NOMO-1 treated with DMSO at 0.1 percent for 48 hours (cell line): Measurements from ENCODE around the gene RNF31.

Experiments used
- DNase-seq: peaks from one replicate; lab custom pipeline; 2025; ENCODE audit not compliant: unreplicated experiment; lab: John Stamatoyannopoulos, UW

RNF31 gene

DNA sequence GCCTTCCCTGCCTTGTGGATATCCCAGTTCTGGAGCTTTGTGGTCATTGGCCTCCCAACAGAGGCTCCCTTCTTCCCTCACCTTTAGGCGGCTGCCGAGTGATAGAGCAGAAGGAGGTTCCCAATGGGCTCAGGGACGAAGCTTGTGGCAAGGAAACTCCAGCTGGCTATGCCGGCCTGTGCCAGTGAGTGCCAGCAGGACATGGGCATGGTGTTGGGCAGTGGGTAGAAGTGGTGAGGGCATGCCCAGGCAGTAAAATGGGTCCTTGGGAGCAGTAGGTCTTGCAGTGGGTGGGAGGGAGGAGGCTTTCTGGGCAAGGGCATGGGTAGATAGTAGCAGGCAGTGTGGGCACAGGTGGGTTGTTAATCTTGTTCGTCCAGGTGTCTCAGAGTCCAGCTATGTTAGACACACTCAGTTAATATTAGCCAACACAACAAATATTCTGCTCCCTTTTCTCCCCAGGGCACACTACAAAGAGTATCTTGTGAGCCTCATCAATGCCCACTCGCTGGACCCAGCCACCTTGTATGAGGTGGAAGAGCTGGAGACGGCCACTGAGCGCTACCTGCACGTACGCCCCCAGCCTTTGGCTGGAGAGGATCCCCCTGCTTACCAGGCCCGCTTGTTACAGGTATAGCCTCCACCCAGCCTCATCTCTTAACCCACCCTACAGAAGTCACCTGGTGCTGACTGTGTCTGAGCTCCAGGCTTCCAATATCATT, 12.6 kb downstream of the RNF31 start:
- no peak for DNase-seq

DNA sequence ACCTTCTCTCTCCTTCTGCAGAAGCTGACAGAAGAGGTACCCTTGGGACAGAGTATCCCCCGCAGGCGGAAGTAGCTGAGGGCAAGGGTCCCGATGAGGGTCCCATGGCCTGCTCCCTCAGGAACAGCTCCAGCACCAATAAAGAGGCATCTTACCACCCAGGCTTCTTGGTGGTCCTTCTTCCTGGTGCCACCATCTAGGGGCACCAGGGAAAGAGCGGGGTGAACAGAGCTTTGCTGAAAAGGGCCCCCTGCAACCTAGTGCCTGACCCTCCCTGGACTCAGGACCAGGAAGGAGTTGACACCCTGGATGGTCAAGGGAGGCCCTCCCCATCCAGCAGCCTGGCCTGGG, 13.2 kb downstream of the RNF31 start:
- DNase-seq: no peak

DNA sequence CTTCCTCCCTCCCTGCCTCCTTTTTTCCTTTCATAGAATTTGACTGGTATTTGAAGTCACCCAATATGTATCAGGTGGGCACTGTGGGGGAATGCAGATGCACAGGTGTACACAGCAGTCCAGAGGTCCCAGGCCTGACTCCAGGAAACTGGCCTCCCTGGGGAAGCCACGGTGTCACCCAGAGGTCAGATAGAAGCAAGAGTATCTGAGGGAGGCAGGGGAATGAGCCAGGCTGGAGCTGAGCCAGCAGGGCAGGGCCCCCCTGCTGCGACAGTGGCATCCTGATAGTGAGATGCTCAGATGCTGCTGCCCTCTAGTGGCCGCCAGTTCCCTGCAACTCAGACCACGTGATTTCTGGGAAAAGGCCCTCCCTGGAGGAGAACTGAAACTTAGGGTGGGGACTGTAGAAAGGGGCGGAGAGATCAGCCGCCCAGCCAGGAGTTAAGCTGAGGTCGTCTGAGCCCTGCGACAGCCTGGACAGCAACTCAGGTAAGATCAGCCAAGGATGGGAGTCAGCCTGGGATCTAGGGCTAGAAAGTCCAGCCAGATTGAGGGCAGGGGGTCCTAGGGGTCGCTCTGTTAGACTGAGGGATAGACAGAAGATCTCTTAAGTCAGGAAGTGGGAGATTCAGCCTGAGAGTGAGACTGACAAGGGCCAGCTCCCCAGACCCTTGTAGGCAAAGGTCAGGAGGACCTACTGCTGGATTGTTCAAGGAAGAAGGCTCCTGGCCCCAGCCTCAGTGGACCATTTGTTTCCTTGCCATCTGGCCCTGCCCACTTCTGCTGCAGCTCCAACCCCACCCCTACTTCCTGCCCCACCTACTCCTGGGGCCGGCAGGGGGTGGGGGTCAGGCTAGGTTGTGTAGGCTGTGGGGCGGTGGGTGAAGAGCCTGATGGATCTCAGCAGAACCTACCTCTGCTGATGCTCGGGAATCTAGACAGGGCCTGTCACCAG, 13.8 kb downstream of the RNF31 start, which contains the start of gene IRF9:
TSS of gene IRF9 (plus strand) at position 416 of the 955 bp plus-strand sequence. CDS start 880 bp downstream, outside the sequence.
- peak; percentile 98 for DNase-seq

DNA sequence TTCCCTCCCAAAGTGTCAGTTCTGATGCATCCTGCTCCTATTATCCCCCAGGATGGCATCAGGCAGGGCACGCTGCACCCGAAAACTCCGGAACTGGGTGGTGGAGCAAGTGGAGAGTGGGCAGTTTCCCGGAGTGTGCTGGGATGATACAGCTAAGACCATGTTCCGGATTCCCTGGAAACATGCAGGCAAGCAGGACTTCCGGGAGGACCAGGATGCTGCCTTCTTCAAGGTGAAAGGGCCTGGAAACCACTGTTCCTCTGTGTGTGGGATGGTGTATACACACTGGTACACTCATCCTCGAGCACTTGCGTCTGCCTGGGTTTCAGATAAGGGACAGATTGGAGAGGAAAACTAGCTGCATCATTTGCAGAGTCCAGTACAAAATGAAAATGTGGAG, 14.8 kb downstream of the RNF31 start:
- DNase-seq: no peak

DNA sequence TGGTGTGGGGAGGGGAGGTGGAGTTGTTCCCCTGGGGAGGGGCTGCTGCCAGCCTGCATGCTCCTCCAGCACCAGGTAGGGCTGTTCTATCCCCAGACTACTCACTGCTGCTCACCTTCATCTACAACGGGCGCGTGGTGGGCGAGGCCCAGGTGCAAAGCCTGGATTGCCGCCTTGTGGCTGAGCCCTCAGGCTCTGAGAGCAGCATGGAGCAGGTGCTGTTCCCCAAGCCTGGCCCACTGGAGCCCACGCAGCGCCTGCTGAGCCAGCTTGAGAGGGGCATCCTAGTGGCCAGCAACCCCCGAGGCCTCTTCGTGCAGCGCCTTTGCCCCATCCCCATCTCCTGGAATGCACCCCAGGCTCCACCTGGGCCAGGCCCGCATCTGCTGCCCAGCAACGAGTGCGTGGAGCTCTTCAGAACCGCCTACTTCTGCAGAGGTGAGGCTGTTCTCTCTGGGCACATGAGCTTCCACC, 17.3 kb downstream of the RNF31 start:
- DNase-seq: no peak

DNA sequence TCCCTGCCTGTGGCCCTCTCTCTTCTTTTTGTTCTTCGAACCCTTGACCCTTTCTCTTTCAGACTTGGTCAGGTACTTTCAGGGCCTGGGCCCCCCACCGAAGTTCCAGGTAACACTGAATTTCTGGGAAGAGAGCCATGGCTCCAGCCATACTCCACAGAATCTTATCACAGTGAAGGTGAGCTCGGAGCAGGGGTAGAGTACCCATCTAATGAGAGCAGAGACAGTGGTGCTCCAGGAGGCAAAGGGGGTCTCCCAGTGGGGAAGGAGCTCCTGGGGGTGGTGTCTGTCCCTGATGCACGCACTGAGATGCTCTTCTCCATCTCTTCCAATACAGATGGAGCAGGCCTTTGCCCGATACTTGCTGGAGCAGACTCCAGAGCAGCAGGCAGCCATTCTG, 18.5 kb downstream of the RNF31 start:
- DNase-seq: no peak

DNA sequence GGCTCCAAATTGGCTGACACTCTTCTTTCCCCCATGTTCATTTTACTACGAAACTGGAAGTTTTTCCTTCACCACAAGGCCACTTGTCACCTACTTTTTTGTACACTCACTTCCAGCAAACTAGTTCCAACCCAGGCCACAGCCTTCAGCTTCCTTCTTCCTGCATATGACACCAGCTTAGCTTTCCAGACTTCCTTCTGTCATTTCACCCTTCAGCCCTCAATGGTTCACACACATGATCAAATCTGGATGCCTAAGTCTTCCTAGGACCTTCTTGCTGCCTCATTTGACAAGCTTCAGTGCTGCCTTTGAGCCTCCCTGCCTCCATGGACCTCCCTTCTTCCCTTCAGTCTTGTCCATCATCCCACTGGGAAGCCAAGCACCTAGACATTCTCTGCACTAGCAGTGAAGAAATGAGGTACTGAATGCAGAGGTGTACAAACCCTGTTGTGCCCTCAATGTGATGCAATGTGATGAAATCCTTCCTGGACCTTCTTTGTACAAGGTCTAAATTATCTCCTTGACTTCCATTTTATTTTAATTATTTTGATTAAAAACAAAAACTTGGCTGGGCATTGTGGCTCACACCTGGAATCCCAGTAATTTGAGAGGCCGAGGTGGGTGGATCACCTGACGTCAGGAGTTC, 20.3 kb downstream of the RNF31 start:
- no peak for DNase-seq

DNA sequence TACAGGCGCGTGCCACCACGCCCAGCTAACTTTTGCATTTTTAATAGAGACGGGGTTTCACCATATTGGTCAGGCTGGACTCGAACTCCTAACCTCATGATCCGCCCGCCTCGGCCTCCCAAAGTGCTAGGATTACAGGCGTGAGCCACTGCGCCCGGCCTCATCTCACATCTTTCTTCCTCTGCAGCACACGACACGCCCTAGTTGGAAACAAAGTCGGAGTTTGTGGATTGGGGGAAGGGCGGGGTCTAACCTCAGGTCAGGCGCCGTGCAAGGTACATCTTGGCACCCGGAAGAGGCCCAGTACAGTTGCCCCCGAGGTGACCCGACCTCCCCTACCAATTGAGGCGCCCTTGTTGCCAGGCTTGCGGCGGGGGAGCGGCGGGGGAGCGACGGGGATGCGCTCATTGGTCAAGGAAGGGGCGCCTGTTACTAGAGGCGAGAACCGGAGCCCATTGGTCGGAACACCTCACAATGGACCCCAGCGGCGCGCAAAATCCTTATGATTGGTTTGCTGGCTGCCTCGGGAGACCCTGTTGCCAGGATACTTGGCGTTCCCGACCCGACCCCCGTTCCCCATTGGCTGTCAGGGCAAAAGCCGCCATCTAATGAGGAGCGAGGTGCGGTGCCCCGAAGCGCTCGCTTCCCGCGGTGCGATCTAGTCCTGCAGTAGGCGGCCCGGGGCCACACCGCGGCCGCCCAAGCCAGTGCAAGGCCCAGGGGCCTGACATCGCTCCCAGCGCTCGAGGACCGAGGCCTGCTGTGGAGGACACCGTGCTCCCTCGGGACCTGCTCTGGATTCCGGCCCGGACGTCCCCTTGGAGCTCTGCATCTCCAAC, 24.3 kb downstream of the RNF31 start, which contains the start of gene REC8:
TSS of gene REC8 (plus strand) at position 659 of the 839 bp plus-strand sequence. CDS start 473 bp downstream, outside the sequence.
- no peak for DNase-seq

DNA sequence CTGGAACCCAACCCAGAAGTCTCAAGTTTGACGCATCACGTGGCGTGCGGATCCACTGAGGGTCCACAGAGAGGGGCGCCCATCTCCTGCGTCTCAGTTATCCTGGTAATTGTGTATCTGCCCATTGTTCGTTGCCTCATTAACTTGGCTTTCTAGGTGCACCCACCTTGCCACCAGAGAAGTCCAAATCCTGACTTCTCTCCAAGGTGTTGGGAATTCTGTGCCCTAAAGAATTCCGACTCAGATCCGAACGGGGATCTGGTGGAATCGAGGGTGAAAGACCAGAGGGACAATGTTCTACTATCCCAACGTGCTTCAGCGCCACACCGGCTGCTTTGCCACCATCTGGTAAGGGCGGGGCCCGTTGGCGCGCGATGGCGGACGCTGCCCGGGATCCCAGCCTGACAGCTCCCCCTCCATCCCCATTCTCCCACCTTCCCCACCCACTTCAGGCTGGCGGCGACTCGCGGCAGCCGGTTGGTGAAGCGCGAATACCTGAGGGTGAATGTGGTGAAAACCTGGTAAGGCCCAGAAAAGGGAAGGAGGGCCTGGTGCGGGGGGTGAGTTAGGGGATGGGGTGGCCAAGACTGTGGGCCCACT, 25.1 kb downstream of the RNF31 start:
- DNase-seq: no peak

DNA sequence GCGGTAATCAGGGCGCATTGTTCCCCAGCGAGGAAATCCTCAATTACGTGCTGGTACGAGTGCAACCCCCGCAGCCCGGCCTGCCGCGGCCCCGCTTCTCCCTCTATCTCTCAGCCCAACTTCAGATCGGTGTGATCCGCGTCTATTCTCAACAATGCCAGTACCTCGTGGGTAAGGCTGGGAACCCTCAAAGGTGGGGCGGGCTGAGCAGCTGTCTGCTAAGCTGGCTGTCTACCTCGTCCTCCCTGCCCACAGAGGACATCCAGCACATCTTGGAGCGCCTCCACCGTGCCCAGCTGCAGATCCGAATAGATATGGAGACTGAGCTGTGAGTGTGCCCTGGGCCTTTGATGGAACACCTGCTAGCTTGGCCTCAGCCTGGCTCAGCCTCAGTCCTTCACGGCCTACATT, 25.6 kb downstream of the RNF31 start:
- no peak for DNase-seq

DNA sequence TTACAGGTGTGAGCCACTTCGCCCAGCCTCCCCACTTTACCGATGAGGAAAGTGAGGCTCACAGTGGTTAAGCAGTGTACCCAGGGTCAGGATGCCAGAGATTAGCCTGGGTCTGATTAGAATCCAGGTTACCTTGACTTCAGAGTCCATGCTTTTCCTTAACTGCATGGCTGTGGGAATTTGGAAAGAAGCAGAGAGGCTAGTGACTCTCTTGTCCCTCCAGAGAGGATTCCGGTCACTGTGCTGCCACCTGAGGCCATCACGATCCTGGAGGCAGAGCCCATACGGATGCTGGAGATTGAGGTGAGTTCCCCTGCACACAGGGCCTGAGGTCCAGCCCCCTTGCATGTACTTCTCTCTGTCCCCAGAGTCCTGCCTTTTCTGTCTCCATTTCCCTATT, 29.3 kb downstream of the RNF31 start:
- no peak for DNase-seq

DNA sequence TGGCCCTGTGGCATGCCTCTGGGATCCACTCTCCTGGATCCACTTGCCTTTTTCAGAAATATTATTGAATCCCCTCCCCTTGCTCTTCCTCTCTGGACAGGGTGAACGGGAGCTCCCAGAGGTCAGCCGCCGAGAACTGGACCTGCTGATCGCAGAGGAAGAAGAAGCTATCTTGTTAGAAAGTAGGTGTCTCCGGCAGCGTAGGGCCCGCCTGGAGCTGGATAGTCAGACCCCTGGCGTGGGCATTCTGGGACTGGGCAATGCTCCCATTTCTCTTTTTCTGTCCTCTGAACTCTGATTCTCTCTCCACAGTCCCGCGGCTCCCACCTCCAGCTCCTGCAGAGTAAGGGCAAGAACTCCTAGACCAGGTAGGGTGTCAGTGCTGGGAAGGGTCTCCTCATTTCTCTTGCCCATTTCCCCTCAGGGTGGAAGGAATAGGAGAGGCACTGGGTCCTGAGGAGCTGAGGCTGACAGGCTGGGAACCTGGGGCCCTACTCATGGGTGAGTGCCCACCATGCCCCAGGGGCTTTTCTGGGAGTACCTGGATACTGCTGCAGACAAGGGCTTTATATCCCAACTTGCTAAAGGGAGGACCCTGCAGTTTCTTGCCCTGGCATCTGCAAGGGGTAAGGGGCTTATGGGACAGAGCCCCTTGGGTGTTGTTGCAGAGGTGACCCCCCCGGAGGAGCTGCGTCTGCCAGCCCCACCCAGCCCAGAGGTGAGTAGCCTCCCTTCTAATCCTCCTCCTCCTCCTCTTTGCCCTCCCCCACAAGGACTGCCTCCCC, 29.9 kb downstream of the RNF31 start:
- DNase-seq: no peak

DNA sequence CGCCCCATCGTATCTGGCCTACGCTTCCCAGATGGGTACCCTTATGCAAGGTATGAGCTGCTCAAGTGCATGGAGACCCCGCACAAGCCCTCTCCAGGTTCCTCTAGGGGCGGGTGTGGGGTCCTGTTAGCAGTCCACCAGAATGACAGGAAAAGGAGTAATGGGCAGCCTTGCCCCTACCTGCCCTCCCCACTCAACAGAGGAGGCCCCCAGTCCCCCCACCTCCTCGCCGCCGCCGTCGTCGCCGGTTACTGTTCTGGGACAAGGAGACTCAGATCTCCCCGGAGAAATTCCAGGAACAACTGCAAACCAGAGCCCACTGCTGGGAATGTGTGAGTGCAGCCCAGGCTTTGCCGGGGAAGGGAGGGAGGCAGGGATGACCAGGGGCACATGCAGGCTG, 30.6 kb downstream of the RNF31 start:
- no peak for DNase-seq

DNA sequence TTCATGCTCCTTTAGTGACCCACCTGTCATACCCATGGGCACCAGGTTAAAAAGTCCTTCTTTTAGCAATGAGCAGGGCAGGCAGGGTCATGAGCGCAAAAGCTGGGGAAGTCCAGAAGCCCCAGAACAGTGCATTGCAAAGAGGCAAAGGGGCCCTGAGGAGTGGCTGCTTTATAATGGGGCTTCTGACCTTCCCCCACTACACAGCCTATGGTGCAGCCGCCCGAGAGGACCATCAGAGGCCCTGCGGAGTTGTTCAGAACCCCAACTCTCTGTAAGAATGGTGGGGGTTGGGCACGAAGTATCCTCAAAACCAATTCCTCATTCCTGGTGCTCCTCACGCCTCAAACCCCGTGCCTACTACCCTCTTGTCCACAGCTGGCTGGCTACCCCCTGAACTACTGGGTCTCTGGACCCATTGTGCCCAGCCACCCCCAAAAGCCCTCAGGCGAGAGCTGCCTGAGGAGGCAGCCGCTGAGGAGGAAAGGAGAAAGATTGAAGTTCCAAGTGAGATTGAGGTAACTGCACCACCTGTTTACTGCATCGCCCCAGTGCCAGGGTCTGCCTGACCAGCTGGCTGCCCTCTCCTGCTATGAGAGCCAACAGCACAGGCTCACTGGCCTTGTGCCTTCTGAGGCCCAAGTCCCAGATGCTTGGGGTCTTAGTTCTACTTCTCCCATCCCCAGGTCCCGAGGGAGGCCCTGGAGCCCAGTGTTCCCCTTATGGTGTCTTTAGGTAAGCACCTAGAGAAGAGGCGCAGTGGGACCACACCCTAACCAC, 31.3 kb downstream of the RNF31 start:
- no peak for DNase-seq

DNA sequence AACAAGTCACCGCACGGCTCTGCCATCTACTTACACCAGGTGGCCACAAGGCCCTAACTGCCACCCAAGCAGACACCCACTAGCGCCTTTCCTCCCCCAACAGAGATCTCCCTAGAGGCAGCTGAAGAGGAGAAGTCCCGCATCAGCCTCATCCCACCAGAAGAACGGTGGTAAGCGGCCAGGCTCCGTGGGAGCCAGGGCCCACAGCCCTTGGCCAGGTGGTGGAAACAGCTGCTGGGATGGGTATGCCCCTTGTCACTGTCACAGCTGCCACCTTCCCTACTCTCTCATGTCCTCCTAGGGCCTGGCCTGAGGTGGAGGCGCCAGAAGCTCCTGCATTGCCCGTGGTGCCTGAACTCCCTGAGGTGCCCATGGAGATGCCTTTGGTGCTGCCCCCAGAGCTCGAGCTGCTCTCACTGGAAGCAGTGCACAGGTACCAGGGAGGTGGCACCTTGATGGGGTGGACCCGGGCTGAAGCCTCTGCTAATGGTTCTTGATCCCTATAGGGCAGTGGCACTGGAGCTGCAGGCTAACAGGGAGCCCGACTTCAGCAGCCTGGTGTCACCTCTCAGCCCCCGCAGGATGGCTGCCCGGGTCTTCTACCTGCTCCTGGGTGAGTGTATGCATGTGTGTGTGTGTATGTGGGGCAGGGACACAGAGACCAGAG, 32.1 kb downstream of the RNF31 start:
- DNase-seq: no peak

DNA sequence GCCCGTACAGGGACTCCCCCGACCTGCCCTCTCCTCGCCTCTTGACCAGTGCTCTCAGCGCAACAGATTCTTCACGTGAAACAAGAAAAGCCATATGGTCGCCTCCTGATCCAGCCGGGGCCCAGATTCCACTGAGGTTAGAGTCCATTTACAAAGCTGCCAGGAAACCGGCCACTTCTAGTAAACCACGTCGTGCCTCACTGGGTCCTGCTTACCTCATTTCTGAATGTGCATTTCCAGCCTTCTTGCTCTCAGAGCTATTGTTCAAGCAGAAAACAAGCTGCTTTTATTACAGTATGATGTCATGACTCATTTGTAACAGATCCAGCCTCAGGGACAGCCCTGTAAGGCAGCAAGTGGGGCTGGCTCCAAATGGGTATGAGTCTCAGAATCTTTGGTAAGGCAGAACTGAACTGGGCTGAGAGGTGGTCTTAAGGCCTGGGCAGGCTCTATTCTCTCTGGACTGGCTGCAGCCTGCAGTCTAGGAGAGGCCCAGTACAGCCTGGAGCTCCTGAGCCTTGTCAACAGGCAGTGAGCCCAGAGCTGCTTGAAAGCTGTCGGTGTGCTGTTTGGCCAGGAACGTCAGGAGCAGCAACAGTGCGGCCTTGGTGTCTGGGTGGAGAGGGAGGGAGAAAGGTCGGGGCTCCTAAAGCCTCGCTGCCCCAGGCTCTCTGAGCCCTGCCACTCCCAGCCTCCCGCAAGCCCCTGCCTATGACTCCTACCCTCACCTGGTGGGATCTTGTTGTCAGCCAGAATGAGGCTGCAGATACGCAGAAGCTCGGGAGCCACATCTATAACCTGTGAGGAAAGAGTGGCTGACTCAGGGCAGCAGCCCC, 32.9 kb downstream of the RNF31 start:
- no peak for DNase-seq
